HL-60 (cell line): ENCODE measurements around the gene CSTF3.

ENCODE experiments used
- DNase-seq, 2 experiments: peaks; one replicate each; pipeline ENCODE4 v3.0.0-alpha.2; 2010 to 2020; ENCODE audit warnings: low read depth in 1 of 2, low spot score in 1 of 2
- H3K27ac ChIP-seq: fragments of 250-450 bp; sonication (Bioruptor Pico); replicated peaks from 2 replicates; pipeline ENCODE4 v1.5.1; 2020; ENCODE audit warnings: mild to moderate bottlenecking, moderate library complexity
- H3K27me3 ChIP-seq: fragments of 250-450 bp; sonication (Bioruptor Pico); 2 replicates; pipeline ENCODE4 v1.5.1; 2021; ENCODE audit warnings: mild to moderate bottlenecking, moderate library complexity; ENCODE audit not compliant: insufficient read depth, poor library complexity, severe bottlenecking
- H3K4me3 ChIP-seq: replicated peaks from 2 replicates; pipeline ENCODE4 v1.5.1; 2011; ENCODE audit warnings: mild to moderate bottlenecking, control low read depth, low read length; ENCODE audit not compliant: insufficient read depth
- CTCF ChIP-seq: IDR thresholded peaks from one replicate; pipeline ENCODE4 v1.5.1; 2011; ENCODE audit warnings: low read length, control low read depth, inconsistent platforms; ENCODE audit not compliant: insufficient read depth
- GABPA ChIP-seq: IDR thresholded peaks from 2 replicates; pipeline ENCODE4 v1.6.1; 2012; ENCODE audit warnings: low read depth
- POLR2AphosphoS5 ChIP-seq: IDR thresholded peaks from 2 replicates; pipeline ENCODE4 v1.6.1; 2012; ENCODE audit warnings: low read depth
- REST ChIP-seq: IDR thresholded peaks from 2 replicates; pipeline ENCODE4 v1.6.1; 2012; ENCODE audit warnings: low read depth; ENCODE audit not compliant: insufficient replicate concordance
- SPI1 ChIP-seq: IDR thresholded peaks from 2 replicates; pipeline ENCODE4 v1.6.1; 2012; ENCODE audit warnings: low read depth, mild to moderate bottlenecking, borderline replicate concordance

Gene CSTF3

GRCh38 chr11:33187998-33188722 lies 26.9 kb upstream of the CSTF3 start:
- TF ChIP-seq REST (no peak), SPI1 (peak; percentile 72; the same call in 1 of the 2 replicates), POLR2AphosphoS5 (no peak), CTCF (no peak), GABPA (no peak)
- Histone ChIP-seq H3K27me3 (no peaks in the 10 kb centered on the region), H3K27ac (peak overlapping the region; percentile 59), H3K4me3 (no peak overlapping the region)
- DNase-seq: peak in 1 of 2 experiments; percentile 62

GRCh38 chr11:33185756-33186155 lies 24.5 kb upstream of the CSTF3 start:
- no peak for DNase-seq
- TF ChIP-seq SPI1 (no peak), POLR2AphosphoS5 (no peak), CTCF (no peak), REST (no peak), GABPA (no peak)

GRCh38 chr11:33182246-33182878 lies 21.1 kb upstream of the CSTF3 start:
- no peak for DNase-seq
- H3K4me3 ChIP-seq: no peak overlapping the region
- H3K27me3 ChIP-seq: no peaks in the 10 kb centered on the region
- TF ChIP-seq GABPA (no peak), POLR2AphosphoS5 (no peak), SPI1 (no peak), CTCF (no peak), REST (no peak)
- no peak overlapping the region for H3K27ac ChIP-seq

More at GRCh38 chr11:33185756-33186155, 24.5 kb upstream of the CSTF3 start:
- Histone ChIP-seq H3K4me3 (no peak overlapping the region), H3K27ac (no peak overlapping the region), H3K27me3 (no peaks in the 10 kb centered on the region)
